Measurements from ENCODE around the gene SLC6A9.
A peak's percentile ranks its signal among the peaks of the same experiment; 100 is the strongest.

The SLC6A9 gene

GRCh38 chr1:44032170-44032790 lies 1.0 kb upstream of the SLC6A9 start:
- no peak overlapping the region for H3K4me3 ChIP-seq (replicated peaks; ENCODE audit: low read depth, low read length)
- TF ChIP-seq CTCF (IDR thresholded peaks at IDR 0.05; ENCODE audit: low read depth, low read length, missing control alignments), result no peak
- no peak for DNase-seq (ENCODE audit: extremely low read depth, low read depth)

- no peak for DNase-seq (ENCODE audit: extremely low read depth, low read depth)
- peak overlapping the region; percentile 69 for H3K4me3 ChIP-seq (replicated peaks; ENCODE audit: low read depth, low read length)
- peak; percentile 6 for TF ChIP-seq CTCF (IDR thresholded peaks at IDR 0.05; ENCODE audit: low read depth, low read length, missing control alignments)
Measured at GRCh38 chr1:44030605-44031251, 534 bp downstream of the SLC6A9 start.

GRCh38 chr1:44029911-44030604 lies 1.2 kb downstream of the SLC6A9 start:
- TF ChIP-seq CTCF (IDR thresholded peaks at IDR 0.05; ENCODE audit: low read depth, low read length, missing control alignments), result no peak
- no peak for DNase-seq (ENCODE audit: extremely low read depth, low read depth)
- H3K4me3 ChIP-seq (replicated peaks; ENCODE audit: low read depth, low read length), result peak overlapping the region; percentile 69

- peak overlapping the region; percentile 69 for H3K4me3 ChIP-seq (replicated peaks; ENCODE audit: low read depth, low read length)
- no peak for DNase-seq (ENCODE audit: extremely low read depth, low read depth)
- TF ChIP-seq CTCF (IDR thresholded peaks at IDR 0.05; ENCODE audit: low read depth, low read length, missing control alignments), result no peak
Measured at GRCh38 chr1:44029260-44029910, 1.9 kb downstream of the SLC6A9 start.

- no peak for DNase-seq (ENCODE audit: extremely low read depth, low read depth)
- no peak overlapping the region for H3K4me3 ChIP-seq (replicated peaks; ENCODE audit: low read depth, low read length)
- TF ChIP-seq CTCF (IDR thresholded peaks at IDR 0.05; ENCODE audit: low read depth, low read length, missing control alignments), result no peak
Measured at GRCh38 chr1:44027320-44027719, 3.9 kb downstream of the SLC6A9 start.

- H3K4me3 ChIP-seq (replicated peaks; ENCODE audit: low read depth, low read length), result no peak overlapping the region
- no peak for DNase-seq (ENCODE audit: extremely low read depth, low read depth)
- no peak for TF ChIP-seq CTCF (IDR thresholded peaks at IDR 0.05; ENCODE audit: low read depth, low read length, missing control alignments)
Measured at GRCh38 chr1:44025816-44026215, 5.4 kb downstream of the SLC6A9 start.

All from HFF-Myc (cell line).